Stimulated activated CD8-positive, alpha-beta memory T cell treated with anti-CD3 and anti-CD28 coated beads, Interleukin-2, amount 100 ng/mL, for 1 hour (primary cell): Measurements from ENCODE around the gene ITGAD.

Experiments
- DNase-seq, 2 donors: peaks; one replicate each; pipeline ENCODE4 v3.0.0-alpha.2; 2020; ENCODE audit warnings: low read depth in 2 of 2

The ITGAD gene

GRCh38 chr16:31393056-31393455 lies at the start of gene ITGAD:
TSS of gene ITGAD (plus strand) at chr16:31393335. CDS start at chr16:31393361, 26 bp downstream.
- DNase-seq, result no peak

DNA sequence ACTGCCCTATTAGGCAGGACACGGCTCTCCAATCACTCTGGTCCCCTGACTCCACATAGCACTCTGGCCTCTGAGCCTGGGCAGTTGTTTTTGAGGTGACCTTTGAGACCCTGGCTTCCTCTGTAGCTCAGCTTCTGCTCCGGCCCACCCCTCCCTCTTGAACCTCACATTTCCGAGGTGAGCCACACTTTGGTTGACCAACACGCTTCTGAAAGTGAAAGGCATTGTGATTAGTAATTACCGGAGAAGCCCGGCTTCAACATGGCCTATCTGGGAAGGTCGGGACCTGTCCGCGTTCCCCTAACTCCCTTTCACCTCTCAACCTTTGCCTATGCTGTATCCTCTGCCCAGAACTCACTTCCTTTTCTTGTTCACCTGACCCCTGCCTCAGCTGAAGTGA lies 48.4 kb upstream of the ITGAD start:
- DNase-seq, result no peak

DNA sequence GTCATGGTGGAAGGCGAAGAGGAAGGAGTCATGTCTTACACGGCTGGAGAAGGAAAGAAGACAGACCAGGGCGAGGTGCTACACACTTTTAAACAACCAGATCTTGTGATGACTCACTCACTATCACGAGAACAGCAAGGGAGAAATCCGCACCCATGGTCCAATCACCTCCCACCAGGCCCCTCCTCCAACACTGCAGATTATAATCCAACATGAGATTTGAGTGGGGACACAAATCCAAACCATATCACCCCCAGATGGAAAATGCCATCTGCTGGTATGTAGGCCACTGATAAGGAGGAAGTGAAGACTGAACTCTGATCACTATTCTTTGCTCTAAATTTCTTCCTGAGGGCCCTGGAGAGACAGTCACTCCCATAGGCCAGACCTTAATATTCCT lies 45.7 kb upstream of the ITGAD start:
- no peak for DNase-seq

DNA sequence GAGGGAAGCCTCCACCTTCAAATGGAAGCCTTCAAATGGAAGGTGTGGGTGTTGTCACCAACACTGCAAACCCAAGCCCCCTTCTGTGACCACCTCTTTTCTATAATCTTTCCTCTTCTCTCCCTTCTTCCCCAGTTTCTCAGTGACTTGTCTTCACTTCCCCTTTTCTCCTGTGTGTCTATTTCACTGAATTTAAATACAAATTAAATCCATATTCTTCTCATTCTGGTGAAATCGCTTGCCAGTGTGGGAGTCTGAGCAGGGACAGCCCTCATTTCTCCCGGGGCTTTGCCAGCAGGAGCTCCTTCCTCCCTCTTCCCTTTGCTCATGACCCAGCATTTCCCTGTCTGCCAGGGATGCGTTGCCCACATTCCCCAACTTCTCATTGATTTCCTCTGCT lies 44.6 kb upstream of the ITGAD start:
- no peak for DNase-seq

DNA sequence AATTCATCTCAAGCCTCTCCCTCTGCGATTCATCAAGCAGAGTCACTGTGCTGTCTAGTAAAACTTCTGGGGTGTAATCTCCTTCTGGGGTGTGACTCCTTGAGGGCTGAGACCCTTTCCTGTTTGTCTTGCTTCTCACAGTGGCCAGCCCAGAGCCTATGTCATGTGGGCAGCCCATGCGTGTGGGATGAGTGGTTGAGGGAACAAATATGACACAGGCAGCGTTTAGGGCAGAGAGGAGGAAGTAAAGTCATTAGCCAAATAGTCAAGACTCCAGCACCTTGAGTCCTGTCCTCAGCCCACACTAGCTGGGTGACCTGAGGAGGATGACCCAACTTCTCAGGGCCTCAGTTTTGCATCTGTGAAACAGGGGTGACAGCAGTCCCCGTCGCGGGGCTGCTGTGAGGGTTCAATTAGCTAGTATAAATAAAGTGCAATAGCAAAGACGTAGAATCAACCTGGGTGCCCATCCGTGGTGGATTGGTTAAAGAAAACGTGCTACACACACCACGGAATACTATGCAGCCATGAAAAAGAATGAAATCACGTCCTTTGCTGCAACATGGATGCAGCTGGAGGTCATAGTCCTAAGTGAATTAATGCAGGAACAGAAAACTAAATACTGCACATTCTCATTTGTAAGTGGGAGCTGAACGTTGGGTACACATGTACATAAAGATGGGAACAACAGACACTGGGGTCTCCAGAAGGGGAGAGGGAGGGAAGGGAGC lies 42.7 kb upstream of the ITGAD start:
- no peak for DNase-seq

- no peak for DNase-seq
These were observed 41.7 kb upstream of the ITGAD start for GRCh38 chr16:31351246-31351941.

- DNase-seq, result no peak
These were observed 41.2 kb upstream of the ITGAD start for GRCh38 chr16:31351942-31352325.

GRCh38 chr16:31352376-31353115 lies 40.6 kb upstream of the ITGAD start:
- no peak for DNase-seq

GRCh38 chr16:31354394-31355291 lies 38.5 kb upstream of the ITGAD start, which contains the start of gene ITGAX:
TSS of gene ITGAX (plus strand) at chr16:31355176. CDS start at chr16:31355255, 79 bp downstream.
- no peak for DNase-seq

- DNase-seq, result no peak
These were observed 37.6 kb upstream of the ITGAD start for GRCh38 chr16:31355431-31356100.

DNA sequence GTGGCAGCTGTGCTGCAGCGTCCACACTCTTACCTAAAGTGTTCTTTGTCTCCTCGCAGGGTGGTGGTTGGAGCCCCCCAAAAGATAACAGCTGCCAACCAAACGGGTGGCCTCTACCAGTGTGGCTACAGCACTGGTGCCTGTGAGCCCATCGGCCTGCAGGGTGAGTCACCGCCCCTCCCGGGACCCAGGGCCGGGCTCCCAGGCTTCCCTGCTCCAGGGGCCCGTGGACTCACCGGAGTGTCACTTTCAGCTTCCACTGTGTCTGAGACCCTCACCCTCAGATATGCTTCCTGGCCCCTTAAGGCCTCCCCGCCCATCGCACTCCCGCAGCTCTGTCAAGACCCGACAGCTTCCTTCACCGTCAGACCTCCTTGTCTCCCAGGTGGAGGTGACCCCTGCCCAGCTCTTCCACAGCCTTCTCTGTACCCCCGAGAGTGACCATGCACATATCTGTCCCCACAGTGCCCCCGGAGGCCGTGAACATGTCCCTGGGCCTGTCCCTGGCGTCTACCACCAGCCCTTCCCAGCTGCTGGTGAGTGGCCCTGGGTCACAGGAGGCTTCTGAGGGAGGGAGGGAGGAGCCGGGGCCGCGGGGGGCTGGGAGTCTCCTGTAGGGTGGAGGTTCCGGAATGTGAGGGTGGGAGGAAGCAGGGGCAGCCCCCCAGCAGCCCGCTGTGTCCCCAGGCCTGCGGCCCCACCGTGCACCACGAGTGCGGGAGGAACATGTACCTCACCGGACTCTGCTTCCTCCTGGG lies 36.4 kb upstream of the ITGAD start:
- DNase-seq, result no peak

- no peak for DNase-seq
These were observed 35.6 kb upstream of the ITGAD start for GRCh38 chr16:31357324-31358109.

DNA sequence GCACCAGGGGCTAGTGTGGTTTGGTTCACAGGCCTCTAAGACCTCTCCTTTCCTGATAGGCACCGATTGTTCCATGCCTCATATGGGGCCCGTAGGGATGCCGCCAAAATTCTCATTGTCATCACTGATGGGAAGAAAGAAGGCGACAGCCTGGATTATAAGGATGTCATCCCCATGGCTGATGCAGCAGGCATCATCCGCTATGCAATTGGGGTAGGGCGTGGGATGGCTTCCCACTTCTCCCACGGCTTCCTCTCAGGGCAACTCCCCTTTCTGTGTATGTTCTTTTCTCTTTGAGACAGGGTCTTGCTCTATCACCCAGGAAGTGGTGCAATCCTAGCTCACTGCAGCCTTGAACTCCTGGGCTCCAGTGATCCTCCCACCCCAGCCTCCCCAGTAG lies 32.9 kb upstream of the ITGAD start:
- DNase-seq, result no peak

GRCh38 chr16:31361201-31362110 lies 31.7 kb upstream of the ITGAD start:
- no peak for DNase-seq

DNA sequence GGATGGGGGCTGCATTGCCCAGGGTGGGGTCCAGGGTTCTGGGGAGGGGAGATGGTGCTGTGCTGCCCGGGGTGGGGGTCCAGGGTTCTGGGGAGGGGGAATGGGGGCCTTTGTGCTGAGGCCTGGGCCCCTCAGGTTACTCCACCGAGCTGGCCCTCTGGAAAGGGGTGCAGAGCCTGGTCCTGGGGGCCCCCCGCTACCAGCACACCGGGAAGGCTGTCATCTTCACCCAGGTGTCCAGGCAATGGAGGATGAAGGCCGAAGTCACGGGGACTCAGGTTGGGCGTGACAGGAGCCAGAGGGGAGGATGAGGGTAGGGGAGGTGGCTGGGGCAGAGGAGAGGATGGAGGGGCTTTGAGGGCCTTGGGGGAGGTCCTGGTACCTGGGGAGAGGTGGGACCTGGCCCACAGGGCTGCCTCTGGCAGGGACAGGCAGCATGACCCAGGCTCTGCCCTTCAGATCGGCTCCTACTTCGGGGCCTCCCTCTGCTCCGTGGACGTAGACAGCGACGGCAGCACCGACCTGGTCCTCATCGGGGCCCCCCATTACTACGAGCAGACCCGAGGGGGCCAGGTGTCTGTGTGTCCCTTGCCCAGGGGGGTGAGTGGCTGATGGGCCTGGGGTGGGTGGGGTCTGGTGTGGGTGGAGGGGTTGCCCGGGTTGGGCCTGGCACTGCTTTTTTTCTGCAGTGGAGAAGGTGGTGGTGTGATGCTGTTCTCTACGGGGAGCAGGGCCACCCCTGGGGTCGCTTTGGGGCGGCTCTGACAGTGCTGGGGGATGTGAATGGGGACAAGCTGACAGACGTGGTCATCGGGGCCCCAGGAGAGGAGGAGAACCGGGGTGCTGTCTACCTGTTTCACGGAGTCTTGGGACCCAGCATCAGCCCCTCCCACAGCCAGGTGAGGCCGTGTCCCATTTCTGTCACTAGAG lies 30.4 kb upstream of the ITGAD start:
- DNase-seq, result no peak

DNA sequence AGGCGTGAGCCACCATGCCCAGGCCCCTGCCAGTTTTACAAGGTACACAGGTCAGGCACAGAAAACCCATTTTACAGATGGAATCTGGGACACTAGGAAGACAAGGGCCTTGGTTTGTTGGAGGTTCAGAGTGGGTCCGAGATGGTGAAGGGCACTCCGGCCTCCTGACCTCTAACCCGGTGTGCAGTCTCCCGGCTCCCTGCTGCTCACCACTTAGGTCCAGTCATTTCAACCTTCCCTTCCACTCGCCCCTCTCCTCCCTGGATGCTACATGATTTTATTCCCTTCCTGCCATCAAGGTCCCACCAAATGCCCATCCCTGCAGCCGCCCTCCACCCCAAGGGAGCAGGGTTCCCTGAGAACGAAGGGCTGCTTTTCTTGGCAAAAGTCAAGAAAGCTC lies 29.4 kb upstream of the ITGAD start:
- DNase-seq, result no peak

DNA sequence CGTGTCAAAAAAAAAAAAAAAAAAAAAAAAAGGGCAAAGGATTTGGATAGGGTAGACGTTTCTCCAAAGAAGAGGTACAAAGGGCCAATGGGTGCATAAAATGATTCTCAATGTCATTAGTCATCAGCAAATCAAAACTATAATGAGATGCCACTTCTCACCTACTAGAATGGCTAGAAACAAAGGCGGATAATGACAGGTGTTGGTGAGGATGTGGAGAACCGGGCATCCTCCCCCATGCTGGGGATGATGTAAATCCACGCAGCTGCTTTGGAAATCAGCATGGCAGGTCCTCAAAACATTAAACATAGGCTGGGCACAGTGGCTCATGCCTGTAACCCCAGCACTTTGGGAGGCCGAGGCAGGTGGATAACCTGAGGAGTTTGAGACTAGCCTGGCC lies 28.7 kb upstream of the ITGAD start:
- DNase-seq, result no peak
